ENCODE data around the gene MUC4.
"Not testable (repeated sequence)": the region's sequence is repeated elsewhere in the genome, so short reads cannot be mapped to it uniquely, and the experiment has no call there.

- TF ChIP-seq GATA2 (CRISPR knock-in tag; IDR thresholded peaks at IDR 0.05); CTCF (IDR thresholded peaks at IDR 0.05); RAD21 (IDR thresholded peaks at IDR 0.05; ENCODE audit: low read length); ZBTB33 (IDR thresholded peaks at IDR 0.05; ENCODE audit: borderline replicate concordance, low read depth); NFIC (IDR thresholded peaks at IDR 0.05; ENCODE audit: borderline replicate concordance); MAX (IDR thresholded peaks at IDR 0.05; ENCODE audit: low read depth); FOXJ3 (CRISPR knock-in tag; IDR thresholded peaks at IDR 0.05); CHD2 (IDR thresholded peaks at IDR 0.05; ENCODE audit: low read length, partially characterized antibody); FOXM1 (IDR thresholded peaks at IDR 0.05; ENCODE audit: low read depth); RCOR1 (IDR thresholded peaks at IDR 0.05; ENCODE audit: low read length); JUND (IDR thresholded peaks at IDR 0.05); TAF1 (IDR thresholded peaks at IDR 0.05; ENCODE audit: borderline replicate concordance, low read depth, low read length); FOSL2 (IDR thresholded peaks at IDR 0.05; ENCODE audit: borderline replicate concordance, low read depth); NRF1 (IDR thresholded peaks at IDR 0.05; ENCODE audit: low read depth, low read length): not testable (repeated sequence)
Measured at GRCh38 chr3:195784031-195784430, 27.7 kb downstream of the MUC4 start.
